Measurements from ENCODE around the gene MYO5B.

The MYO5B gene

GRCh38 chr18:50187659-50188058 is 7.3 kb downstream of the MYO5B start:
- DNase-seq: no peak

GRCh38 chr18:50186385-50186784 is 8.6 kb downstream of the MYO5B start:
- no peak for DNase-seq

GRCh38 chr18:50183556-50183955 is 11.4 kb downstream of the MYO5B start:
- no peak for DNase-seq

- no peak for DNase-seq
These were observed 12.4 kb downstream of the MYO5B start for GRCh38 chr18:50182511-50182910.

- DNase-seq: no peak
These were observed 13.4 kb downstream of the MYO5B start for GRCh38 chr18:50181590-50181989.

- DNase-seq: no peak
These were observed 15.5 kb downstream of the MYO5B start for GRCh38 chr18:50179465-50179864.

- no peak for DNase-seq
These were observed 17.5 kb downstream of the MYO5B start for GRCh38 chr18:50177294-50177992.

- no peak for DNase-seq
These were observed 22.6 kb downstream of the MYO5B start for GRCh38 chr18:50172367-50172766.

GRCh38 chr18:50171406-50171805 is 23.5 kb downstream of the MYO5B start:
- no peak for DNase-seq

- DNase-seq: no peak
These were observed 24.9 kb downstream of the MYO5B start for GRCh38 chr18:50170004-50170403.

- DNase-seq: no peak
These were observed 25.8 kb downstream of the MYO5B start for GRCh38 chr18:50169149-50169548.

GRCh38 chr18:50167966-50168365 is 27.0 kb downstream of the MYO5B start:
- DNase-seq: no peak

GRCh38 chr18:50166901-50167300 is 28.0 kb downstream of the MYO5B start:
- no peak for DNase-seq

- no peak for DNase-seq
These were observed 31.4 kb downstream of the MYO5B start for GRCh38 chr18:50163505-50163904.

- DNase-seq: no peak
These were observed 32.3 kb downstream of the MYO5B start for GRCh38 chr18:50162486-50163304.

GRCh38 chr18:50161597-50162205 is 33.2 kb downstream of the MYO5B start:
- DNase-seq: no peak

- no peak for DNase-seq
These were observed 35.3 kb downstream of the MYO5B start for GRCh38 chr18:50159654-50160046.

GRCh38 chr18:50158866-50159653 is 35.9 kb downstream of the MYO5B start:
- DNase-seq: peak; percentile 51

GRCh38 chr18:50155406-50155805 is 39.5 kb downstream of the MYO5B start:
- no peak for DNase-seq

GRCh38 chr18:50154420-50154819 is 40.5 kb downstream of the MYO5B start:
- DNase-seq: no peak

GRCh38 chr18:50152900-50153299 is 42.0 kb downstream of the MYO5B start:
- no peak for DNase-seq

GRCh38 chr18:50151926-50152325 is 43.0 kb downstream of the MYO5B start:
- no peak for DNase-seq

GRCh38 chr18:50144540-50144939 is 50.4 kb downstream of the MYO5B start:
- no peak for DNase-seq

All from NCI-H2107 (cell line).